GM18873 (cell line): ENCODE data around the gene EYA3.

Source experiments
- ATAC-seq: cut with Tn5 transposase; IDR thresholded peaks from one replicate; pipeline ENCODE4 v1.9.1; 2021; ENCODE audit warnings: mild to moderate bottlenecking, moderate library complexity, moderate number of reproducible peaks; ENCODE audit not compliant: unreplicated experiment, low FRiP score

The EYA3 gene

GRCh38 chr1:28113242-28113572 is 24.8 kb upstream of the EYA3 start:
- ATAC-seq: no peak

- ATAC-seq: no peak
These were observed 24.2 kb upstream of the EYA3 start for GRCh38 chr1:28112388-28113241.

- ATAC-seq: no peak
These were observed 22.7 kb upstream of the EYA3 start for GRCh38 chr1:28111157-28111556.

- ATAC-seq: no peak
These were observed 22.1 kb upstream of the EYA3 start for GRCh38 chr1:28110555-28110954.

GRCh38 chr1:28109639-28110038 is 21.2 kb upstream of the EYA3 start:
- no peak for ATAC-seq

- no peak for ATAC-seq
These were observed 19.6 kb upstream of the EYA3 start for GRCh38 chr1:28108001-28108400.

- no peak for ATAC-seq
These were observed 16.6 kb upstream of the EYA3 start for GRCh38 chr1:28104866-28105467.

GRCh38 chr1:28102189-28102588 is 13.8 kb upstream of the EYA3 start:
- no peak for ATAC-seq

- ATAC-seq: no peak
These were observed 10.8 kb upstream of the EYA3 start for GRCh38 chr1:28099050-28099769.

- ATAC-seq: no peak
These were observed 8.7 kb upstream of the EYA3 start for GRCh38 chr1:28097100-28097472.

GRCh38 chr1:28096210-28097099 is 8.0 kb upstream of the EYA3 start:
- ATAC-seq: no peak

GRCh38 chr1:28091043-28091781 is 2.8 kb upstream of the EYA3 start:
- ATAC-seq: no peak

- ATAC-seq: no peak
These were observed 719 bp downstream of the EYA3 start for GRCh38 chr1:28087614-28088167.

- ATAC-seq: no peak
These were observed 1.8 kb downstream of the EYA3 start for GRCh38 chr1:28086651-28087050.

GRCh38 chr1:28085129-28085528 is 3.3 kb downstream of the EYA3 start:
- ATAC-seq: no peak

- no peak for ATAC-seq
These were observed 4.5 kb downstream of the EYA3 start for GRCh38 chr1:28083876-28084275.

GRCh38 chr1:28078680-28079626 is 9.5 kb downstream of the EYA3 start:
- no peak for ATAC-seq

GRCh38 chr1:28078262-28078661 is 10.1 kb downstream of the EYA3 start:
- ATAC-seq: no peak
